ENCODE data around the gene WDR64.

WDR64 gene

DNA sequence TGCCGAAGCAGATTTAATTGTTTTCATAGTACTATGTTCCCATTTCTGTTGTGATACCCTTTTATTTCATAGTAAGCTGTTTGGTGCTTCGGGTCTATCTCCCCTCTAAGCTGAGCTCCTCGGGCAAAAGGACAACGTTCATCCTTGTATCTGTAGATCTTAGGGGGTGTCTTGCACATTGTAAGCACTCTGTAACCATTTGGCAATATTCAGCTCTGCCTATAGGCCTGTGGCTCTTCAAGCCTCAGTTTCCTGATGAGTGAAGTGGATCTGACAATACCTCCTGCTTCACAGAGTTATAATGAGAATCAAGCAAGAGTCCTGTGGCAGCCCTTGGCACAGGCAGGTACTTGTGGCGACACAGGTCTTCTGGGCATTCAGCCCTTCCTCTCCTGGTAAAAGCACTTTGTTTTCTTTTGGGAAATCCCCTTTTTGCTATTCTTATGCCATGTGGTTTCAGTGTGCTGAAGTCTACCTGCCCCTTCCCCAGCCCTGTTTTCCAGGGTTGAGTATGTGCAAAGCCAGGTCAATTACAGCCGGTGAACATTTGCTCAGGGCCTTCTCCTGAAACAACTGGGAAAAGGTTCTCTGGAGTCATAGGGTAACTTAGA, 187.4 kb downstream of the WDR64 start:
- DNase-seq (ENCODE audit: low spot score): no peak

DNA sequence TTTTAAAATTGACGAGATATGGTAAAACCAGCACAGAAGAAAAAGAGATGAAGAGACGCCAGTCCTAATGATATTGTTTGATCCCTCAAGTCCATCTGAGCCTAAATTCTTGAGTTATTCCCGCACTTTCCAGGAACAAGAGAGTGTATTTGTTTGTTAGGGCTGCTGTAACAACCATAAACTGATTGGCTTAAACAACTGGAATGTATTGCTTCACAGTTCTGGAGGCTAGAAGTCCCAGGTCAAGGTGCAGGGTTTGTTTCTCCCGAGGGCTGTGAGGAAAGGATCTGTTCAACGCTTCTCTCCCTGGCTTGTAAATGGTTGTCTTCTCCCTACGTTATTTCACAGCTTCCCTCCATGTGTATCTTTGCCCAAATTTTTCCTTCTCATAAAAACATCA, 188.1 kb downstream of the WDR64 start:
- DNase-seq (ENCODE audit: low spot score): no peak

GRCh38 chr1:241841691-241842090, 189.6 kb downstream of the WDR64 start:
- DNase-seq (ENCODE audit: low spot score): no peak

DNA sequence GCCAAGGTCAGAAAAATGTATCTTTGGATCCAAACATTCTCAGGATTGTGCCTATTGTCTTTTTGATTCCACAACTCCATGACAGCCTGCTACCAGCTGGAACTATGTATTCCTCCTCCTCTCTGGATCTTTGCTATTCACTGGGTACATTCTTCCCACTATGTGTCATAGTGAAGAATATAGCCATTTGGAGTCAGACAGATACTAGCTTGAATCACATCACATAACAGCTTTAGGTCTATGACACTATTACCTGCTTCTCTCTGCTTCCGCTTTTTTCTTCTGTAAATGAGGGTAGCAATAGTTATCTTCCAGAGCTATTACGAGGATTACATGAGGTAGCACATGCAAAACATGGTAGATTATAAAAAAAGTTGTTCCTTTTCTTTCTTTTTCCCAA, 190.5 kb downstream of the WDR64 start:
- no peak for DNase-seq (ENCODE audit: low spot score)

DNA sequence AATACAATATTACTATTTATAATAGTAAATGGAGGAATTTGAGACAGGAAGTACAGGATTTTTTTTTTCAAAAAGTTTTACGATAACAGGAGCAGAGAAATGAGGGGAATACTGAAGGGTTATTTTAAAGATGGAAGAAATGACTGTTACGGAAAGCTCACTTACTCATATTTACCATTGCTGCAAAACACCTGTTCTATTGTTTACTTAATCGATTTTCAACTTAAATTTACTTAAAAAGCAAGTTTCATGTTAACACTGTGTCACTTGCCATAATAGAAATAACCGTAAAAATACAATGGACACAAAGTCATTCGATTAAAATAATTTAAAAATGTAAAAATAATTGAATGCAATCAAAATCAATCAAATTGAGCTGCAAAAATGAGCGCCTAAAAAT, 192.5 kb downstream of the WDR64 start:
- DNase-seq (ENCODE audit: low spot score): no peak

DNA sequence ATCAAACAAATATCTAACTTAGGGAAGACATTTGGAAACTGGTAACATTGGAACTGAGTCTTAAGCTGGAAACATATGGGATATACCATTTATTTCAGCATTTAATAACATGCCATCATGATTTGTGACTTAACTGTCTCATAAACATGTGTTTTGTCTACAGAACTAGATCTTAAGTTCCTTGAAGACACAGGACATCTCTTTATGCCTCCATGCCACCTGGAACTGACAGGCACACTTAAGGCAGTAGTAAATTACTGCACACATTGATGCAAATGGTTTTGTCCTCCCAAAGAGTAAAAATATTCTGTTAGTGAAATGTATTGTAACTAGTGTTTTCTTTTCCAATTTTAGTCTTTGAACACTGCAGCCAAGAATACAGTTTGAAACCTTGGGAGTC, 194.3 kb downstream of the WDR64 start:
- no peak for DNase-seq (ENCODE audit: low spot score)

GRCh38 chr1:241846862-241847539, 194.9 kb downstream of the WDR64 start:
- no peak for DNase-seq (ENCODE audit: low spot score)

DNA sequence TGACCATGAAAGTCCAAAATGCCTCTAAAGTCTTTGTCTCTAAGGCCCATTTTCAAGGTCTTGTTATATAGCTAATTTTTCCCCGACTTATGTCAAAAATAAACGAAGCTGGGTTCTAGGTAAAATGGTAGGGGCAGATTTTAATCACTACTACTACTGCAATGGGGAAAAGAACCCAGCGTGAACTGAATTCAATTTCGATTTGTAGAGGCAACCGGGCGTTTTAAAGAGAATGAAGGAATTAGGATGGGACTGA, 195.4 kb downstream of the WDR64 start:
- no peak for DNase-seq (ENCODE audit: low spot score)

DNA sequence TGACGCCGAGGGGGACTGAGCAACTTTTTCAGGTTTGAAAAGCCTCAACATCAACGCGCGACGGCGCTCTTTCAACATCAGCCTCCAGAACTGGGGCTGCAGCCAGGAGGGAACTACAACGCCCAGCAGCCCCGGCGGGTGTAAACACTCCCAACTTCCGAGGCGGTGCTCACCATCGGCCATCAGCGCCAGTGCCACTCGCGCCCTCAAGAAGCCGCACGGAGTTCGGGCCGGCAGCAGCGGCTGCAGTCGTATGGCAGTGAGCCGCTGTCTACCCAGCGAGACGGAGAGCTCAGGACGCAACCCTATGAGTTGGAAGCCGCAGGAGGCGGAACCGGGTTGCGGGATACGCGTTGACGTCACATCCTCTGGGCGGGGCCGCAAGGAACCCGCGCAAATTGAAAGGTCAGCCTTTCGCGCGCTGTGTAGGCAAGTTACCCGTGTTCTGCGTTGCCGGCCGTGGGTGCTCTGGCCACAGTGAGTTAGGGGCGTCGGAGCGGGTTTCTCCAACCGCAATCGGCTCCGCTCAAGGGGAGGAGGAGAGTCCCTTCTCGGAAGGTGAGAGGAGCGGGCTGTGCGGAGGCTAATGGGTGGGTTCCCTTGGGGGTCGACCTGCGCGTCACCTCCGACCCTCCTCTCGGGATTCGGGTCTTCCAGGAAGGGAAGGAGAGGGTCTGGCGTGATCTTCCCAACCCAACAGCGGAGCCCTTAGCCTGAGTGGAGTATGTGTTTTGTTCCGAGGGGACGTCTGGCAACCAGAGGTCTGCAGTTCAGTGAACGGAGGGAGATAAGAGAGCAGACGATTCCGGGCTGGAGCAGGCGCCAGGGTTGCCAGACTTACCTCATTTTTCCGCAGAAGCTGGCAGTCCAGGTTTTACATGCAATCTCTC, 196.0 kb downstream of the WDR64 start, which contains the start of gene EXO1:
EXO1 (plus strand) TSS at position 409 of the 890 bp plus-strand sequence. CDS start 2,222 bp downstream, outside the sequence.
- DNase-seq (ENCODE audit: low spot score): peak; percentile 86

- no peak for DNase-seq (ENCODE audit: low spot score)
These were observed 196.7 kb downstream of the WDR64 start for GRCh38 chr1:241848686-241849344.

GRCh38 chr1:241849345-241849695, 197.2 kb downstream of the WDR64 start:
- no peak for DNase-seq (ENCODE audit: low spot score)

Data from CD4-positive, alpha-beta T cell treated with Interleukin-15 for 4 hours (primary cell).